Progenitor cell of endocrine pancreas (in vitro differentiated cells): ENCODE data around the gene GNG12. TPM values are rescaled to one million over a fixed set of nuclear protein-coding genes. Genes with fewer than 3 reads are reported as not detected.
A peak's percentile ranks its signal among the peaks of the same experiment; 100 is the strongest.

ENCODE experiments used
- DNase-seq: peaks from one replicate; pipeline ENCODE4 v3.0.0; 2021; ENCODE audit warnings: low spot score; ENCODE audit not compliant: unreplicated experiment
- H3K27ac Mint-ChIP-seq: 2 replicates; pipeline ENCODE4 v1.8.0; 2021; ENCODE audit warnings: mild to moderate bottlenecking, moderate library complexity, mixed read lengths
- H3K27me3 Mint-ChIP-seq: 2 replicates; pipeline ENCODE4 v1.8.0; 2021; ENCODE audit warnings: mixed read lengths
- H3K36me3 Mint-ChIP-seq: 2 replicates; pipeline ENCODE4 v1.8.0; 2022; ENCODE audit warnings: mixed read lengths; ENCODE audit not compliant: insufficient read depth
- H3K4me1 Mint-ChIP-seq: 2 replicates; pipeline ENCODE4 v1.8.0; 2021; ENCODE audit warnings: low read depth, mixed read lengths
- H3K4me3 Mint-ChIP-seq: 2 replicates; pipeline ENCODE4 v1.8.0; 2021; ENCODE audit warnings: low read depth, mild to moderate bottlenecking, moderate library complexity, mixed read lengths
- H3K9me3 Mint-ChIP-seq: 2 replicates; pipeline ENCODE4 v1.8.0; 2021; ENCODE audit warnings: low read depth, mixed read lengths
- total RNA-seq: library from RNA; stranded (reverse); gene quantifications from 2 replicates; pipeline ENCODE4 v1.2.1, GENCODE V29; 2021
- TF ChIP-seq, protein P1 (sequence below): fragments of 200-600 bp; sonication (generic); IDR thresholded peaks from one replicate; pipeline ENCODE4 v1.5.0; 2021; ENCODE audit warnings: antibody characterized with exemption, mild to moderate bottlenecking; ENCODE audit not compliant: unreplicated experiment

The GNG12 gene
- total RNA-seq, 1 donor from 2014 or later, result 8.9 TPM

DNA sequence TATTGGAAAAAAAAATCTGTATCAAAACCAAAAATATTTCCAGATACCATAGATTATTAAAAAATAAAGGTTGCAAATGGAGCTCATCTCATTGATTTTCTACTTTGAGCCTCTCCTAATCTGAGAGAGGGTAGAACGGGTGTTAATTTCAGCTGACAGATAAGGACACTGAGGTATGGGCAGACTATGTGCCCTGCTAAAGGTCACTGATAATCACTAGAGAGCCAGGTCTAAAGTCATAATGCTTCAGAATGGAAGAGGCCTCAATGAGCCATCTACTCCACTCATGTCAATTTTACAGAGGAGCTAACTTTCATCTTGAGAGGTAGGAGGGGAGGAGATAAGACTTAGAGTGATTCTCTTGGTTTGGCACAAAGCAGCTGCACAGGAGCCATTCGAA, 21.0 kb downstream of the GNG12 start:
- Mint-ChIP-seq H3K36me3 (peaks cover 1% of the 10 kb centered on the region), H3K4me3 (no peak overlapping the region), H3K9me3 (peaks cover 4% of the 10 kb centered on the region), H3K27ac (no peak overlapping the region), H3K4me1 (peaks cover 10% of the 10 kb centered on the region), H3K27me3 (no peaks in the 10 kb centered on the region)
- DNase-seq, result no peak
- TF ChIP-seq, protein P1, sequence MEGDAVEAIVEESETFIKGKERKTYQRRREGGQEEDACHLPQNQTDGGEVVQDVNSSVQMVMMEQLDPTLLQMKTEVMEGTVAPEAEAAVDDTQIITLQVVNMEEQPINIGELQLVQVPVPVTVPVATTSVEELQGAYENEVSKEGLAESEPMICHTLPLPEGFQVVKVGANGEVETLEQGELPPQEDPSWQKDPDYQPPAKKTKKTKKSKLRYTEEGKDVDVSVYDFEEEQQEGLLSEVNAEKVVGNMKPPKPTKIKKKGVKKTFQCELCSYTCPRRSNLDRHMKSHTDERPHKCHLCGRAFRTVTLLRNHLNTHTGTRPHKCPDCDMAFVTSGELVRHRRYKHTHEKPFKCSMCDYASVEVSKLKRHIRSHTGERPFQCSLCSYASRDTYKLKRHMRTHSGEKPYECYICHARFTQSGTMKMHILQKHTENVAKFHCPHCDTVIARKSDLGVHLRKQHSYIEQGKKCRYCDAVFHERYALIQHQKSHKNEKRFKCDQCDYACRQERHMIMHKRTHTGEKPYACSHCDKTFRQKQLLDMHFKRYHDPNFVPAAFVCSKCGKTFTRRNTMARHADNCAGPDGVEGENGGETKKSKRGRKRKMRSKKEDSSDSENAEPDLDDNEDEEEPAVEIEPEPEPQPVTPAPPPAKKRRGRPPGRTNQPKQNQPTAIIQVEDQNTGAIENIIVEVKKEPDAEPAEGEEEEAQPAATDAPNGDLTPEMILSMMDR, result no peak

DNA sequence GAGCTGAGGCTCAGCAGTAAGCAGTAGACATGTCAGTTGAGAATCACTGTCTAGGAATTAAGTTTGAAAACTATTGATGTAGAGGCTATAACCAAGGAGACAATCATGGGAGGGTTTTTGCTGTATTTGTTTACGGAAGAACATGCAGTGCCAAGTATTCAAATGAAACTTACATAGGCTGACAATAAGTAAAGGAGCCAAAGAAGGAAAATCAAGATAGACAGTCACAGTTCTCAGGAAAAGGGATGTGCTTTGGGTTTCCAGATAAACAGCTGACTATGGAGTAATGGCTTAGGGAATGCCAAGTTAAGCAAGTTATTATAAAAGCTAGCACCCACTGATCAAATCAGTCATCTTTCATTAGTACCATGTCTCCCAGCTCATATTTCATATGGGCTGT, 21.5 kb downstream of the GNG12 start:
- no peak overlapping the region for H3K27ac Mint-ChIP-seq
- H3K36me3 Mint-ChIP-seq, result peaks cover 1% of the 10 kb centered on the region
- no peak for DNase-seq
- no peak overlapping the region for H3K4me3 Mint-ChIP-seq
- no peaks in the 10 kb centered on the region for H3K27me3 Mint-ChIP-seq
- peaks cover 4% of the 10 kb centered on the region for H3K9me3 Mint-ChIP-seq
- TF ChIP-seq, protein P1, result no peak
- H3K4me1 Mint-ChIP-seq, result peaks cover 10% of the 10 kb centered on the region

DNA sequence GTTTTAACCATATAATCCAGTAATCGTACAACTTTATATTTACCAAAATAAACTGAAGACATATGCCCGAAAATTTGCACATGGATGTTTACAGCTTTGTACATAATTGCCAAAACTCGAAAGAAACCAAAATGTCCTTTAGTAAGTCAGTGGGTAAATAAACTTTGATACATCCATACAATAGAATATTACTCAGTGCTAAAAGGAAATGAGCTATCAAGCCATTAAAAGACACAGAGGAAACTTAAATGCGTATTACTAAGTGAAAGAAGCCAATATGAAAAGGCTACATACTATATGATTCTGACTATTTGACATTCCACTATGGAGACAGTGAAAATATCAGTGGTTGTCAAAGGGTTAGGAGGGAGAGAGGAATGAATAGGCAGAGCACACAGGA, 23.4 kb downstream of the GNG12 start:
- Mint-ChIP-seq H3K4me1 (peaks cover 9% of the 10 kb centered on the region), H3K27ac (no peak overlapping the region), H3K4me3 (no peak overlapping the region), H3K36me3 (peaks cover 1% of the 10 kb centered on the region), H3K9me3 (peaks cover 4% of the 10 kb centered on the region), H3K27me3 (no peaks in the 10 kb centered on the region)
- no peak for DNase-seq
- TF ChIP-seq, protein P1, result no peak

DNA sequence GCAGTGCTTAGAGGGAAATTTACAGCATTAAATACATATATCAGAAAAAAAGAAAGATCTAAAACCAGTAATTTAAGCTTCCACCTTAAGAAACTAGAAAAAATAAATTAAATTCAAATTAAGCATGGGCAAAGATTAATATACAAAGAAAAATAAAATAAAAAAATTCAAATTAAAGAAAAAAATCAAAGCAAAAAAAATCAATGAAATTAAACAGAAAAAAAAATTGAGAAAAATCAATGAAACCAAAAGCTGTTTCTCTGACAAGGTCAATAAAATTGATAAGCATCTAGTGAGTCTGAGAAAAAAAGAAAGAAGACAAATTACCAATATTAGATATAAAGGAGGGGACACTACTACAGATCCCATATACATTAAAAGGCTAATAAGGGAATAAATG, 26.0 kb downstream of the GNG12 start:
- TF ChIP-seq, protein P1, result no peak
- H3K4me1 Mint-ChIP-seq, result peaks cover 11% of the 10 kb centered on the region
- peaks cover 1% of the 10 kb centered on the region for H3K36me3 Mint-ChIP-seq
- H3K4me3 Mint-ChIP-seq, result no peak overlapping the region
- no peaks in the 10 kb centered on the region for H3K27me3 Mint-ChIP-seq
- no peak overlapping the region for H3K27ac Mint-ChIP-seq
- peaks cover 4% of the 10 kb centered on the region for H3K9me3 Mint-ChIP-seq
- no peak for DNase-seq

DNA sequence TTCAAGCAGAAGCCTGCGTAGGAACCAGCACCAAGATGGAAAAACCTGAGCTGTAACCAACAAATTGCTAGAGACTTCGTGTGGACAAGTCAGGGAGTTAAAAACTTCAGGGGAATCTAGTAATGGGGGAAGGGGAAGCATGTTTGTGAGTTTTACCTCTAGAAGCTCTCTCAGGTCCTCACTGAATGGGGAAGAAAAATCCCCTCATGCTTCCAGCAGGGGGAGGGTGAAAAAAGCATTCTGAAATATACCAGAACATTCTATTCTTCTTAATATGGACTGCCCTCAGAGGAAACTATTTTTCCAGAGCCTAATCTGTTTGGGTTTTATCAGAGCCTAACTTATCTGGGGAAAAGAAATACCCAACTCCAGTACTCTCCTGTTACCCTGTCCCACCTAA, 28.6 kb downstream of the GNG12 start:
- TF ChIP-seq, protein P1, result peak; percentile 24
- Mint-ChIP-seq H3K9me3 (peaks cover 4% of the 10 kb centered on the region), H3K4me1 (peaks cover 11% of the 10 kb centered on the region), H3K27me3 (no peaks in the 10 kb centered on the region), H3K27ac (no peak overlapping the region), H3K4me3 (no peak overlapping the region), H3K36me3 (peaks cover 1% of the 10 kb centered on the region)
- DNase-seq, result no peak
